T47D (cell line): ENCODE data around the gene ZBTB16.

Experiments used
- DNase-seq, 2 experiments: peaks; one replicate each; pipeline versions ENCODE4 v3.0.0 to v3.0.0-alpha.2; 2011 to 2012; ENCODE audit warnings: low read depth in 1 of 2, low spot score in 1 of 2
- JUND ChIP-seq: IDR thresholded peaks from 2 replicates; pipeline ENCODE4 v1.6.1; 2012; ENCODE audit warnings: low read depth
- in situ Hi-C: cut with HindIII; loops from 2 replicates; pipeline ENCODE4 v1.10.0; 2016; ENCODE audit warnings: low sequenced_read_pairs, low pct_unique_long_range_greater_than_20kb

ZBTB16 gene

DNA sequence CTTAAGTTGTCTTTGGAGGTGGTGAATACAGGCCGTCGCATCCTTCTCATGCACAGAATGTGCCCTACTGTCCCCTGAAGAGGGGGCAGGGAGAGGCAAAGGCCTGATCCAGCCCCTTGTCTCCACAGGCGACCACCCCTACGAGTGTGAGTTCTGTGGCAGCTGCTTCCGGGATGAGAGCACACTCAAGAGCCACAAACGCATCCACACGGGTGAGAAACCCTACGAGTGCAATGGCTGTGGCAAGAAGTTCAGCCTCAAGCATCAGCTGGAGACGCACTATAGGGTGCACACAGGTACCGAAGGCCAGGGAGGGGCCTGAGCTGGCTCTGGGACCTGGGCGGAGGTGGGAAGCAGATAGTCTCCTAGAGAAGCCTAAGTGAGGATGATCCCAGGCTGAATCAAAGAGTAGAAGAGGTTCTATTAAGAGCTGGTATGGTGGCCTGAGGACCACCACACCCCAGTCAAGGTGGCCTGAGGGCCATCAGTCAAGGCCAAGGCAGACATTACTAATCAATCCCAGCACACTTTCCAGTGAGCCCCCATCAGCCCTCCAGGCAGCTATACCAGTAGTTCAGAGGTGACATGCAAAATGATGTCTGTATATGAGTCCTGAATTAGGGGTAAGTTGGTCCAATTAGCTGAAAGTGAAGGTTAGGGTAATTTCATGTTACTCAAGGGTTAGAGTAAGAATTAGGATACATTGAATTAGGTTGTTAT, 187.7 kb downstream of the ZBTB16 start:
- DNase-seq = no peak
- TF ChIP-seq JUND = no peak
- in situ Hi-C loops = no loop called here

DNA sequence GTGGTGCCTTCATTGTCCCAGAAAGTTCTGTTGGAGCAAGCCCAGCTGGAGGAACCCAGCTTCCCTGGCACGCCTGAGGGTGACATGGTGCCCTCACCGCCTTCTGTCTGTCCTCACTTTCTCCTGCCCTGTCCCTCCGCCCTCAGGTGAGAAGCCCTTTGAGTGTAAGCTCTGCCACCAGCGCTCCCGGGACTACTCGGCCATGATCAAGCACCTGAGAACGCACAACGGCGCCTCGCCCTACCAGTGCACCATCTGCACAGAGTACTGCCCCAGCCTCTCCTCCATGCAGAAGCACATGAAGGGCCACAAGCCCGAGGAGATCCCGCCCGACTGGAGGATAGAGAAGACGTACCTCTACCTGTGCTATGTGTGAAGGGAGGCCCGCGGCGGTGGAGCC, 190.7 kb downstream of the ZBTB16 start:
- no peak for TF ChIP-seq JUND
- in situ Hi-C loops = no loop called here
- DNase-seq = no peak

- in situ Hi-C loops = no loop called here
- no peak for DNase-seq
- TF ChIP-seq JUND = no peak
Measured at GRCh38 chr11:114250993-114251814, 191.7 kb downstream of the ZBTB16 start.

- in situ Hi-C loops = no loop called here
- no peak for TF ChIP-seq JUND
- DNase-seq = no peak
Measured at GRCh38 chr11:114251815-114252337, 192.4 kb downstream of the ZBTB16 start.

GRCh38 chr11:114252767-114253166, 193.3 kb downstream of the ZBTB16 start:
- in situ Hi-C loops = no loop called here
- DNase-seq = no peak
- TF ChIP-seq JUND = no peak

GRCh38 chr11:114253771-114254170, 194.3 kb downstream of the ZBTB16 start:
- TF ChIP-seq JUND = no peak
- in situ Hi-C loops = no loop called here
- no peak for DNase-seq

- in situ Hi-C loops = no loop called here
- no peak for DNase-seq
- TF ChIP-seq JUND = no peak
Measured at GRCh38 chr11:114254571-114255146, 195.1 kb downstream of the ZBTB16 start.

GRCh38 chr11:114255289-114255688, 195.8 kb downstream of the ZBTB16 start:
- no peak for TF ChIP-seq JUND
- DNase-seq = no peak
- in situ Hi-C loops = no loop called here

DNA sequence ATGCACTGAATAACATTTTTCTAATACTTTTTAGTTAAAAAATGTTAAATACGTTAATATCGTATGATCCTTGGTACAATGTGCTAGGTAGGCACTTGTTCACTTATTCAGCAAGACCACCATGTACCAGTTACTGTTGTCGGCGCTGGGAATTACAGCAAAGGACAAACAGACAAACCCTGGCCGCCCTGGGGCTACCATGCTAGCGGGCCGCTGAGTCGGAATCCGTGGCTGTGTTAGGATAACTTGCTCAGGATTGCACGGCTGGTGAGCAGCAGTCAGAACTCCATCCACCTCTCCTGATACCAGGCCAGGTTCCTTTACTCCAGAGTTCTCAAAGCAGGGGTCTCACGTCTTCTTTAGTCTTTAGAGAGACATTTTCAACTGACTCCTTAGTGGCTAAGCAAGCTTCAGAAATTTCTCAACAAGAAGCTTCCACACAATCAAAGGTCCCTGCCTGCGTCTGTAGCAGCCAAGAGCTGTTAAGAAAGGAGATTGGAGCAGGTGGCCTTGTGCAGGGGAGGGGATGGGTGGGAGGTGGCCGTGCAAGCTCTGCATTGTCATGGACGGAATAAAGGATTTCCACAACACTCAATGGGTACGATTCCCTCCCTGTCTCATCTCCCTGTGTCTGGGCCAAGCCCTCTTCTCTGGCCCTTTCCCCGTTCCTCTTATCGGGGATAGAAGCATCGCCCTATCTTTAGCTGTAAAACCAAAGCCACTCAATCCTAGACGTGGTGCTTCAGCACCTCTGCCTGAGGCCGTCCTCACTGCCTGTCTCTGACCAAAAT, 196.9 kb downstream of the ZBTB16 start:
- no peak for DNase-seq
- in situ Hi-C loops = no loop called here
- no peak for TF ChIP-seq JUND

DNA sequence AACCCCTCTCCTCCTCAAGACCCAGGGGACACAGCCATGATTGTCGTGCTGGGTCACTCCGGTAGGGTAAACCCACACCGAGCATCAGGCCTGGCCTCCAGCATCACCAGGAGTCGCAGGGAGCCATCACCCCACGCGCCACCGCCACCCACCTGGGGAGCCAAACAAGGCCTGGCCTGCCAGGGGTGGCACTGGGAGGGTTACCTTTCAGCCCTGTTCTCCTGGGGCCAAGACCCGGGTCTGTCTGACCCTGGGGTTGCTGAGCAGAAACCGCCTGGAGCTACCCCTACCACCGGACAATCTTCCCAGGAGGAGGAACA, 197.4 kb downstream of the ZBTB16 start:
- no peak for DNase-seq
- TF ChIP-seq JUND = no peak
- in situ Hi-C loops = no loop called here

GRCh38 chr11:114257621-114258558, 198.4 kb downstream of the ZBTB16 start:
- TF ChIP-seq JUND = no peak
- DNase-seq = no peak
- in situ Hi-C loops = no loop called here

DNA sequence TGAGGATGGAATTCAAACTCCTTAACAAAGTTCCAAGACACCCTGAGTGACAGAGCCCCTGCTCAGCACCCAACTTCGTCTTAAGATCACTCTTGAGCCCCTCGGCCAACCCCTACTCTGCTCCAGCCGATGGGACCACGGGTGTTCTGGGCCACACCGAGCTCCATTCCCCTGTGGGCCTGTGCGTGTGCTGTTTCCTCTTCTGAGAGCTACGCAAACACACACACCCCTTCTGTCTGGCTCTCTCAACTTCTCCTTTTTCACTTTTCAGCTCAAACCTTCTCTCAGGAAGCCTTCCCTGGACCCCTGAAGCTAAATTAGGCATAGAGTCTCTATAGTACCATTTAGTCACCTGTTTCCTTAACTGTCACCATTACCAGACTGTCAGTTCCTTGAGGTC, 199.2 kb downstream of the ZBTB16 start:
- no peak for TF ChIP-seq JUND
- in situ Hi-C loops = no loop called here
- no peak for DNase-seq
